A549 (cell line): ENCODE data around the gene CLDN11.

Experiments used
- CBX2 ChIP-seq: fragments of 200-600 bp; sonication (generic); IDR thresholded peaks from 2 replicates; pipeline ENCODE4 v1.6.1; 2016; ENCODE audit warnings: low read depth, mild to moderate bottlenecking, borderline replicate concordance
- CTCF ChIP-seq: fragments of >200 bp; sonication (Bioruptor Twin); formaldehyde crosslinking; IDR thresholded peaks from 3 replicates; pipeline ENCODE4 v1.5.1; 2016
- EP300 ChIP-seq, 2 experiments: fragments of >200 bp; sonication (Bioruptor Twin); formaldehyde crosslinking; IDR thresholded peaks; 2 replicates in 1 of 2; 3 replicates in 1 of 2; pipeline ENCODE4 v1.6.1; 2016 to 2017
- HOXA7 ChIP-seq: fragments of 250-450 bp; sonication (Bioruptor Pico); IDR thresholded peaks from 2 replicates; pipeline ENCODE4 v1.5.0; 2020; ENCODE audit warnings: mild to moderate bottlenecking, moderate library complexity
- KDM1A ChIP-seq: fragments of 200-600 bp; sonication (generic); IDR thresholded peaks from 2 replicates; pipeline ENCODE4 v1.6.1; 2016; ENCODE audit warnings: low read depth, mild to moderate bottlenecking
- POLR2A ChIP-seq: IDR thresholded peaks from 2 replicates; pipeline ENCODE4 v1.6.1; 2012; ENCODE audit warnings: mild to moderate bottlenecking, low read length
- RAD21 ChIP-seq, 2 experiments: fragments of >200 bp in 1 of 2; sonication (Bioruptor Twin) in 1 of 2; formaldehyde crosslinking in 1 of 2; IDR thresholded peaks in 1 of 2; conservative IDR thresholded peaks in 1 of 2; 2 replicates in 1 of 2; 3 replicates in 1 of 2; pipeline ENCODE4 v1.6.1; 2012 to 2018; ENCODE audit warnings: inconsistent platforms in 1 of 2
- SREBF2 ChIP-seq: fragments of 450-650 bp; IDR thresholded peaks from 2 replicates; pipeline ENCODE4 v1.6.1; 2014; ENCODE audit warnings: mild to moderate bottlenecking, moderate library complexity

GRCh38 chr3:170476291-170476690 lies 57.6 kb downstream of the CLDN11 start:
- TF ChIP-seq CTCF (no peak), KDM1A (no peak), SREBF2 (no peak), EP300 (IDR thresholded peaks at IDR 0.05) (no peak), HOXA7 (CRISPR knock-in tag) (no peak), POLR2A (no peak), RAD21 (conservative IDR thresholded peaks at IDR 0.05 in 1 of 2, IDR thresholded peaks at IDR 0.05 in 1 of 2) (no peak), CBX2 (no peak)
